BJ (cell line): ENCODE data around the gene CLDN10. TPM values are rescaled to one million over a fixed set of nuclear protein-coding genes. Genes with fewer than 3 reads are reported as not detected.

Experiments
- CTCF ChIA-PET: fragments of 350-600 bp; formaldehyde crosslinking; extraction: SDS; loops from one replicate; lab custom pipeline; 2021; ENCODE audit warnings: antibody characterized with exemption, inconsistent platforms; lab: Yijun Ruan, JAX
- POLR2A ChIA-PET: fragments of 300-600 bp; sonication (Branson Sonifier 250); formaldehyde crosslinking; extraction: SDS; loops from one replicate; lab custom pipeline; 2021; ENCODE audit warnings: antibody characterized with exemption; lab: Charles Lee
- DNase-seq: peaks from one replicate; pipeline ENCODE4 v3.0.0-alpha.2; 2011; ENCODE audit warnings: low read depth
- H3K27me3 ChIP-seq: 2 replicates; pipeline ENCODE4 v1.6.0; 2011; ENCODE audit warnings: low read length; ENCODE audit not compliant: control insufficient read depth, insufficient read depth
- H3K36me3 ChIP-seq: 2 replicates; pipeline ENCODE4 v1.5.1; 2011; ENCODE audit warnings: low read length; ENCODE audit not compliant: control insufficient read depth, insufficient read depth
- H3K4me3 ChIP-seq: 2 replicates; pipeline ENCODE4 v1.5.1; 2011; ENCODE audit warnings: low read depth, mild to moderate bottlenecking, control low read depth, low read length
- CTCF ChIP-seq: IDR thresholded peaks from 2 replicates; pipeline ENCODE4 v1.5.1; 2011; ENCODE audit warnings: low read depth, mild to moderate bottlenecking, control low read depth, inconsistent platforms, low read length, moderate library complexity; ENCODE audit not compliant: insufficient read depth
- polyA plus RNA-seq: library from polyadenylated mRNA; depleted of rRNA; stranded (reverse); fragments of >200 nt; gene quantifications from 2 replicates; pipeline ENCODE4 v1.2.3, GENCODE V29; 2011

CLDN10 gene
- polyA plus RNA-seq, 1 experiment = not detected

- no peak for TF ChIP-seq CTCF
- Histone ChIP-seq H3K36me3 (peaks cover 4% of the 10 kb centered on the region), H3K4me3 (no peak overlapping the region), H3K27me3 (no peaks in the 10 kb centered on the region)
- ChIA-PET POLR2A (no interaction called here), CTCF (interaction anchor here (1.4 kb wide), 1 partner anchor 35 kb away, joined by 4 read pairs; no protein-coding TSS in a partner anchor)
- no peak for DNase-seq
These were observed 19.4 kb downstream of the CLDN10 start for GRCh38 chr13:95571941-95572340.

- no peak for DNase-seq
- ChIA-PET POLR2A (interaction anchor here (0.5 kb wide), 1 partner anchor 9 kb away, joined by 4 read pairs; no protein-coding TSS in a partner anchor), CTCF (interaction anchor here (1.4 kb wide), 1 partner anchor 36 kb away, joined by 4 read pairs; no protein-coding TSS in a partner anchor)
- peaks cover 4% of the 10 kb centered on the region for H3K36me3 ChIP-seq
- no peak overlapping the region for H3K4me3 ChIP-seq
- H3K27me3 ChIP-seq = no peaks in the 10 kb centered on the region
- TF ChIP-seq CTCF = no peak
These were observed 20.7 kb downstream of the CLDN10 start for GRCh38 chr13:95573221-95573620.

GRCh38 chr13:95579303-95579702 lies 26.8 kb downstream of the CLDN10 start:
- DNase-seq = no peak
- Histone ChIP-seq H3K27me3 (no peaks in the 10 kb centered on the region), H3K4me3 (no peak overlapping the region), H3K36me3 (peaks cover 7% of the 10 kb centered on the region)
- CTCF ChIA-PET = no interaction called here
- POLR2A ChIA-PET = no interaction called here
- no peak for TF ChIP-seq CTCF

- TF ChIP-seq CTCF = no peak
- Histone ChIP-seq H3K4me3 (no peak overlapping the region), H3K27me3 (no peaks in the 10 kb centered on the region), H3K36me3 (peaks cover 15% of the 10 kb centered on the region)
- no peak for DNase-seq
- ChIA-PET CTCF (no interaction called here), POLR2A (no interaction called here)
These were observed 33.3 kb downstream of the CLDN10 start for GRCh38 chr13:95585867-95586266.

GRCh38 chr13:95588134-95588533 lies 35.6 kb downstream of the CLDN10 start:
- no peak overlapping the region for H3K4me3 ChIP-seq
- POLR2A ChIA-PET = no interaction called here
- CTCF ChIA-PET = no interaction called here
- H3K27me3 ChIP-seq = no peaks in the 10 kb centered on the region
- no peak for TF ChIP-seq CTCF
- peaks cover 13% of the 10 kb centered on the region for H3K36me3 ChIP-seq
- no peak for DNase-seq
